HuH-7.5 (cell line): ENCODE measurements around the gene TMEM255B.

ENCODE experiments used
- DNase-seq: peaks from one replicate; pipeline ENCODE4 v3.0.0; 2011; ENCODE audit warnings: low spot score

Gene TMEM255B

GRCh38 chr13:113849546-113849945, 90.5 kb downstream of the TMEM255B start:
- no peak for DNase-seq

- DNase-seq: no peak
These were observed 91.1 kb downstream of the TMEM255B start for GRCh38 chr13:113849981-113850721.

- no peak for DNase-seq
These were observed 91.9 kb downstream of the TMEM255B start for GRCh38 chr13:113850722-113851479.

GRCh38 chr13:113851480-113851803, 92.4 kb downstream of the TMEM255B start:
- no peak for DNase-seq

- DNase-seq: no peak
These were observed 93.0 kb downstream of the TMEM255B start for GRCh38 chr13:113851826-113852535.

GRCh38 chr13:113852536-113853517, 93.8 kb downstream of the TMEM255B start:
- no peak for DNase-seq

- no peak for DNase-seq
These were observed 94.7 kb downstream of the TMEM255B start for GRCh38 chr13:113853518-113854237.

- DNase-seq: no peak
These were observed 95.4 kb downstream of the TMEM255B start for GRCh38 chr13:113854238-113855011.

GRCh38 chr13:113855012-113855921, 96.2 kb downstream of the TMEM255B start:
- no peak for DNase-seq

- no peak for DNase-seq
These were observed 97.1 kb downstream of the TMEM255B start for GRCh38 chr13:113855931-113856715.

GRCh38 chr13:113856716-113857065, 97.7 kb downstream of the TMEM255B start:
- DNase-seq: no peak

- DNase-seq: no peak
These were observed 98.6 kb downstream of the TMEM255B start for GRCh38 chr13:113857531-113858195.

- no peak for DNase-seq
These were observed 100.5 kb downstream of the TMEM255B start for GRCh38 chr13:113859311-113860050.

- no peak for DNase-seq
These were observed 101.1 kb downstream of the TMEM255B start for GRCh38 chr13:113860051-113860664.

GRCh38 chr13:113860665-113861432, 101.8 kb downstream of the TMEM255B start:
- DNase-seq: no peak

- DNase-seq: no peak
These were observed 102.5 kb downstream of the TMEM255B start for GRCh38 chr13:113861433-113862030.
